Endothelial cell of umbilical vein (primary cell): ENCODE results near the gene SCGN.

Experiments used
- EZH2 ChIP-seq: IDR thresholded peaks from 2 replicates; pipeline ENCODE4 v1.6.1; 2012; ENCODE audit warnings: borderline replicate concordance, low read depth, mild to moderate bottlenecking, moderate library complexity, low read length, inconsistent platforms; ENCODE audit not compliant: severe bottlenecking
- FOS ChIP-seq: IDR thresholded peaks from 2 replicates; pipeline ENCODE4 v1.6.1; 2011; ENCODE audit warnings: mild to moderate bottlenecking, low read length, moderate library complexity, borderline replicate concordance; ENCODE audit not compliant: insufficient read depth
- GATA2 ChIP-seq: IDR thresholded peaks from 2 replicates; pipeline ENCODE4 v1.7.0; 2011; ENCODE audit warnings: low read depth, mild to moderate bottlenecking, moderate library complexity, mixed read lengths, low read length; ENCODE audit not compliant: insufficient read length, insufficient read depth
- JUN ChIP-seq: IDR thresholded peaks from 2 replicates; pipeline ENCODE4 v1.6.1; 2011; ENCODE audit warnings: borderline replicate concordance, low read depth; ENCODE audit not compliant: insufficient read length, insufficient read depth
- MYC ChIP-seq: IDR thresholded peaks from one replicate; pipeline ENCODE4 v1.6.1; 2011; ENCODE audit warnings: mild to moderate bottlenecking, low read depth, low read length
- POLR2A ChIP-seq: IDR thresholded peaks from 2 replicates; pipeline ENCODE4 v1.6.1; 2012; ENCODE audit warnings: low read depth, mild to moderate bottlenecking, control low read depth, low read length
- POLR2AphosphoS5 ChIP-seq: IDR thresholded peaks from 2 replicates; pipeline ENCODE4 v1.6.1; 2012; ENCODE audit warnings: low read depth, mild to moderate bottlenecking, control low read depth, low read length, moderate library complexity; ENCODE audit not compliant: insufficient read depth
- TF ChIP-seq, protein P1 (sequence below), 2 donors: IDR thresholded peaks; 1 replicate in 1 of 2; 2 replicates in 1 of 2; pipeline ENCODE4 v1.5.1; 2011; ENCODE audit warnings: low read length in 2 of 2, mild to moderate bottlenecking in 2 of 2, moderate library complexity in 2 of 2, control low read depth in 1 of 2, inconsistent platforms in 1 of 2, low read depth in 1 of 2; ENCODE audit not compliant: insufficient read depth in 1 of 2; ENCODE audit errors: extremely low read depth in 1 of 2
- TF ChIP-seq, protein P2 (sequence below): IDR thresholded peaks from 2 replicates; pipeline ENCODE4 v1.6.1; 2011; ENCODE audit not compliant: insufficient read depth, insufficient read length

DNA sequence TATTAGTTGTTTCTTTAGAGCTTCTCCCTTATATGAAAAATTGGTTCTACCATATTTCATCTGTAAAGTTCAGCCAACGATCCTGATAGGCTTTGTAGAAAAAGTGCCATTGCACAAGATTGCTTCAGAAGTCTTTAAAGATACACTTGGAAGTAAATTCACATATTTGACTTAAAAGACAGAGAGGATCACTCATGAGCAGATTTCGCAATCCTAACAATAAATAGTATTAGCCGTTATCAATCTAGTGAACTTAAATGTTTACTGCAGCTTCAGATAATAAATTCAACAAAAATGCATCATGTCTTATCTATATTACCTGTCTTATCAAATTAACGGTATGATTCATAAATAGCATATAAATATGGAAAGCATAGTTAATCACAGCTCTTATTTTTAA is 93.8 kb downstream of the SCGN start:
- TF ChIP-seq, protein P1, sequence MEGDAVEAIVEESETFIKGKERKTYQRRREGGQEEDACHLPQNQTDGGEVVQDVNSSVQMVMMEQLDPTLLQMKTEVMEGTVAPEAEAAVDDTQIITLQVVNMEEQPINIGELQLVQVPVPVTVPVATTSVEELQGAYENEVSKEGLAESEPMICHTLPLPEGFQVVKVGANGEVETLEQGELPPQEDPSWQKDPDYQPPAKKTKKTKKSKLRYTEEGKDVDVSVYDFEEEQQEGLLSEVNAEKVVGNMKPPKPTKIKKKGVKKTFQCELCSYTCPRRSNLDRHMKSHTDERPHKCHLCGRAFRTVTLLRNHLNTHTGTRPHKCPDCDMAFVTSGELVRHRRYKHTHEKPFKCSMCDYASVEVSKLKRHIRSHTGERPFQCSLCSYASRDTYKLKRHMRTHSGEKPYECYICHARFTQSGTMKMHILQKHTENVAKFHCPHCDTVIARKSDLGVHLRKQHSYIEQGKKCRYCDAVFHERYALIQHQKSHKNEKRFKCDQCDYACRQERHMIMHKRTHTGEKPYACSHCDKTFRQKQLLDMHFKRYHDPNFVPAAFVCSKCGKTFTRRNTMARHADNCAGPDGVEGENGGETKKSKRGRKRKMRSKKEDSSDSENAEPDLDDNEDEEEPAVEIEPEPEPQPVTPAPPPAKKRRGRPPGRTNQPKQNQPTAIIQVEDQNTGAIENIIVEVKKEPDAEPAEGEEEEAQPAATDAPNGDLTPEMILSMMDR (IDR thresholded peaks at IDR 0.05; ENCODE audit: extremely low read depth in 1 of 2, insufficient read depth in 1 of 2, low read depth in 1 of 2, low read length in 2 of 2), result no peak
- TF ChIP-seq POLR2A (no peak), EZH2 (no peak), JUN (no peak), POLR2AphosphoS5 (no peak), FOS (no peak), GATA2 (no peak), MYC (no peak)
- TF ChIP-seq, protein P2, sequence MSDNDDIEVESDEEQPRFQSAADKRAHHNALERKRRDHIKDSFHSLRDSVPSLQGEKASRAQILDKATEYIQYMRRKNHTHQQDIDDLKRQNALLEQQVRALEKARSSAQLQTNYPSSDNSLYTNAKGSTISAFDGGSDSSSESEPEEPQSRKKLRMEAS, result no peak
